ENCODE results near the gene FAM184A. TPM values are rescaled to one million over a fixed set of nuclear protein-coding genes. Genes with fewer than 3 reads are reported as not detected.
A peak's percentile ranks its signal among the peaks of the same experiment; 100 is the strongest.

Gene FAM184A
- total and polyA plus RNA-seq, 2 of the 13 experiments (the other 11 are each of a cell fraction or from before 2014, with no cell fraction given) = 7.0 to 18.0 TPM

GRCh38 chr6:119078376-119079282, at the start of gene FAM184A (continued):
- TF ChIP-seq, protein P1, sequence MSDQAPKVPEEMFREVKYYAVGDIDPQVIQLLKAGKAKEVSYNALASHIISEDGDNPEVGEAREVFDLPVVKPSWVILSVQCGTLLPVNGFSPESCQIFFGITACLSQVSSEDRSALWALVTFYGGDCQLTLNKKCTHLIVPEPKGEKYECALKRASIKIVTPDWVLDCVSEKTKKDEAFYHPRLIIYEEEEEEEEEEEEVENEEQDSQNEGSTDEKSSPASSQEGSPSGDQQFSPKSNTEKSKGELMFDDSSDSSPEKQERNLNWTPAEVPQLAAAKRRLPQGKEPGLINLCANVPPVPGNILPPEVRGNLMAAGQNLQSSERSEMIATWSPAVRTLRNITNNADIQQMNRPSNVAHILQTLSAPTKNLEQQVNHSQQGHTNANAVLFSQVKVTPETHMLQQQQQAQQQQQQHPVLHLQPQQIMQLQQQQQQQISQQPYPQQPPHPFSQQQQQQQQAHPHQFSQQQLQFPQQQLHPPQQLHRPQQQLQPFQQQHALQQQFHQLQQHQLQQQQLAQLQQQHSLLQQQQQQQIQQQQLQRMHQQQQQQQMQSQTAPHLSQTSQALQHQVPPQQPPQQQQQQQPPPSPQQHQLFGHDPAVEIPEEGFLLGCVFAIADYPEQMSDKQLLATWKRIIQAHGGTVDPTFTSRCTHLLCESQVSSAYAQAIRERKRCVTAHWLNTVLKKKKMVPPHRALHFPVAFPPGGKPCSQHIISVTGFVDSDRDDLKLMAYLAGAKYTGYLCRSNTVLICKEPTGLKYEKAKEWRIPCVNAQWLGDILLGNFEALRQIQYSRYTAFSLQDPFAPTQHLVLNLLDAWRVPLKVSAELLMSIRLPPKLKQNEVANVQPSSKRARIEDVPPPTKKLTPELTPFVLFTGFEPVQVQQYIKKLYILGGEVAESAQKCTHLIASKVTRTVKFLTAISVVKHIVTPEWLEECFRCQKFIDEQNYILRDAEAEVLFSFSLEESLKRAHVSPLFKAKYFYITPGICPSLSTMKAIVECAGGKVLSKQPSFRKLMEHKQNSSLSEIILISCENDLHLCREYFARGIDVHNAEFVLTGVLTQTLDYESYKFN (CRISPR knock-in tag; conservative IDR thresholded peaks at IDR 0.05) = no peak
- TF ChIP-seq ZNF572 (CRISPR knock-in tag; IDR thresholded peaks at IDR 0.05) (no peak), SETDB1 (CRISPR knock-in tag; IDR thresholded peaks at IDR 0.05; ENCODE audit: borderline replicate concordance) (no peak), THYN1 (CRISPR knock-in tag; IDR thresholded peaks at IDR 0.05; ENCODE audit: borderline replicate concordance, low read depth) (no peak), CEBPZ (IDR thresholded peaks at IDR 0.05; ENCODE audit: low read length) (no peak), NFE2L1 (CRISPR knock-in tag; IDR thresholded peaks at IDR 0.05; ENCODE audit: borderline replicate concordance) (no peak), ZNF12 (CRISPR knock-in tag; IDR thresholded peaks at IDR 0.05) (no peak; the same call in 1 of the 2 replicates), CSRNP2 (CRISPR knock-in tag; conservative IDR thresholded peaks at IDR 0.05; ENCODE audit: low read depth) (no peak), SUZ12 (IDR thresholded peaks at IDR 0.05; ENCODE audit: low read depth, low read length) (no peak), PCBP1 (IDR thresholded peaks at IDR 0.05; ENCODE audit: borderline replicate concordance, low read depth, low read length) (no peak), ZSCAN29 (CRISPR knock-in tag; conservative IDR thresholded peaks at IDR 0.05) (no peak), ZNF451 (CRISPR knock-in tag; IDR thresholded peaks at IDR 0.05) (peak; percentile 82; the same call in 1 of the 2 replicates), BCL3 (CRISPR knock-in tag; IDR thresholded peaks at IDR 0.05) (peak; percentile 18; the same call in 1 of the 2 replicates), ZNF138 (CRISPR knock-in tag; IDR thresholded peaks at IDR 0.05; ENCODE audit: low read depth) (peak; percentile 19; the same call in 1 of the 2 replicates)
- TF ChIP-seq, protein P2, sequence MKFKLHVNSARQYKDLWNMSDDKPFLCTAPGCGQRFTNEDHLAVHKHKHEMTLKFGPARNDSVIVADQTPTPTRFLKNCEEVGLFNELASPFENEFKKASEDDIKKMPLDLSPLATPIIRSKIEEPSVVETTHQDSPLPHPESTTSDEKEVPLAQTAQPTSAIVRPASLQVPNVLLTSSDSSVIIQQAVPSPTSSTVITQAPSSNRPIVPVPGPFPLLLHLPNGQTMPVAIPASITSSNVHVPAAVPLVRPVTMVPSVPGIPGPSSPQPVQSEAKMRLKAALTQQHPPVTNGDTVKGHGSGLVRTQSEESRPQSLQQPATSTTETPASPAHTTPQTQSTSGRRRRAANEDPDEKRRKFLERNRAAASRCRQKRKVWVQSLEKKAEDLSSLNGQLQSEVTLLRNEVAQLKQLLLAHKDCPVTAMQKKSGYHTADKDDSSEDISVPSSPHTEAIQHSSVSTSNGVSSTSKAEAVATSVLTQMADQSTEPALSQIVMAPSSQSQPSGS (CRISPR knock-in tag; IDR thresholded peaks at IDR 0.05) = no peak
